MM.1S (cell line): ENCODE measurements around the gene RADIL.

ENCODE experiments used
- DNase-seq: peaks from one replicate; pipeline ENCODE4 v3.0.0-alpha.2; 2015
- H2AFZ ChIP-seq: fragments of 300-600 bp; sonication (generic); 2 replicates; pipeline ENCODE4 v1.6.0; 2016; ENCODE audit warnings: antibody characterized with exemption, low read length
- H3F3A ChIP-seq: fragments of 300-600 bp; sonication (generic); 2 replicates; pipeline ENCODE4 v1.6.1; 2016; ENCODE audit warnings: mild to moderate bottlenecking, antibody characterized with exemption, low read length, moderate library complexity, mixed read lengths; ENCODE audit not compliant: insufficient read depth
- H3K27ac ChIP-seq: fragments of 300-600 bp; sonication (generic); 2 replicates; pipeline ENCODE4 v1.5.1; 2016; ENCODE audit warnings: mild to moderate bottlenecking, low read length
- H3K27me3 ChIP-seq: fragments of 300-600 bp; sonication (generic); replicated peaks from 2 replicates; pipeline ENCODE4 v1.6.0; 2016; ENCODE audit warnings: low read length; ENCODE audit not compliant: insufficient read depth
- H3K36me3 ChIP-seq: fragments of 300-600 bp; sonication (generic); replicated peaks from 2 replicates; pipeline ENCODE4 v1.6.1; 2016; ENCODE audit warnings: mild to moderate bottlenecking, low read length, mixed read lengths; ENCODE audit not compliant: insufficient read depth
- H3K4me1 ChIP-seq: fragments of 300-600 bp; sonication (generic); 2 replicates; pipeline ENCODE4 v1.6.1; 2016; ENCODE audit warnings: low read length, mixed read lengths
- H3K4me2 ChIP-seq: fragments of 300-600 bp; sonication (generic); 2 replicates; pipeline ENCODE4 v1.6.0; 2016; ENCODE audit warnings: low read depth, low read length
- H3K4me3 ChIP-seq: fragments of 300-600 bp; sonication (generic); 2 replicates; pipeline ENCODE4 v1.5.1; 2016; ENCODE audit warnings: low read length, mixed read lengths
- H3K79me2 ChIP-seq: fragments of 300-600 bp; sonication (generic); 2 replicates; pipeline ENCODE4 v1.6.1; 2016; ENCODE audit warnings: mixed run types, low read length, mixed read lengths
- H3K9ac ChIP-seq: fragments of 300-600 bp; sonication (generic); 2 replicates; pipeline ENCODE4 v1.6.1; 2016; ENCODE audit warnings: low read length, mixed read lengths
- H3K9me2 ChIP-seq: fragments of 300-600 bp; sonication (generic); replicated peaks from 2 replicates; pipeline ENCODE4 v1.6.1; 2016; ENCODE audit warnings: mild to moderate bottlenecking, low read length, mixed read lengths; ENCODE audit not compliant: insufficient read depth
- H3K9me3 ChIP-seq: fragments of 300-600 bp; sonication (generic); replicated peaks from 2 replicates; pipeline ENCODE4 v1.6.1; 2016; ENCODE audit warnings: mild to moderate bottlenecking, low read length, mixed read lengths; ENCODE audit not compliant: insufficient read depth
- H4K20me1 ChIP-seq: fragments of 300-600 bp; sonication (generic); 2 replicates; pipeline ENCODE4 v1.6.1; 2016; ENCODE audit warnings: mild to moderate bottlenecking, low read length, moderate library complexity, mixed read lengths; ENCODE audit not compliant: insufficient read depth
- CTCF ChIP-seq: fragments of 300-600 bp; sonication (generic); IDR thresholded peaks from 2 replicates; pipeline ENCODE4 v1.5.1; 2016; ENCODE audit warnings: antibody characterized with exemption, low read length, mixed read lengths
- EZH2 ChIP-seq: fragments of 300-600 bp; sonication (generic); optimal IDR thresholded peaks from 2 replicates; pipeline ENCODE3; 2017; ENCODE audit warnings: low read depth, mild to moderate bottlenecking, antibody characterized with exemption, low read length, mixed read lengths
- EZH2phosphoT487 ChIP-seq: fragments of 300-600 bp; sonication (generic); IDR thresholded peaks from 2 replicates; pipeline ENCODE4 v1.6.1; 2018; ENCODE audit warnings: antibody characterized with exemption, low read length

RADIL gene

GRCh38 chr7:4842319-4843064 lies 41.0 kb downstream of the RADIL start:
- TF ChIP-seq EZH2phosphoT487 (no peak), EZH2 (no peak), CTCF (no peak)

GRCh38 chr7:4841836-4842235 lies 41.7 kb downstream of the RADIL start:
- Histone ChIP-seq H3K9me3 (no peaks in the 10 kb centered on the region), H3K4me1 (no peaks in the 10 kb centered on the region), H3K36me3 (no peaks in the 10 kb centered on the region), H3K9me2 (no peaks in the 10 kb centered on the region), H3K27me3 (peaks cover 76% of the 10 kb centered on the region), H4K20me1 (no peaks in the 10 kb centered on the region), H3K4me3 (no peak overlapping the region), H3K79me2 (no peaks in the 10 kb centered on the region), H3F3A (no peaks in the 10 kb centered on the region), H3K9ac (no peak overlapping the region), H2AFZ (no peak overlapping the region), H3K27ac (no peak overlapping the region), H3K4me2 (no peak overlapping the region)
- TF ChIP-seq EZH2phosphoT487 (no peak), EZH2 (no peak), CTCF (no peak)
- DNase-seq = no peak

More at GRCh38 chr7:4842319-4843064, 41.0 kb downstream of the RADIL start:
- Histone ChIP-seq H3K9ac (no peak overlapping the region), H3K4me2 (no peak overlapping the region), H2AFZ (no peak overlapping the region), H3K9me3 (no peaks in the 10 kb centered on the region), H3K27me3 (peaks cover 79% of the 10 kb centered on the region), H3K9me2 (no peaks in the 10 kb centered on the region), H3K4me1 (no peaks in the 10 kb centered on the region), H3K36me3 (no peaks in the 10 kb centered on the region), H3F3A (no peaks in the 10 kb centered on the region), H3K4me3 (no peak overlapping the region), H4K20me1 (no peaks in the 10 kb centered on the region), H3K27ac (no peak overlapping the region), H3K79me2 (no peaks in the 10 kb centered on the region)
- no peak for DNase-seq

- no peaks in the 10 kb centered on the region for H3K9me3 ChIP-seq
Measured at GRCh38 chr7:4841007-4841784, 42.3 kb downstream of the RADIL start.

More at GRCh38 chr7:4841007-4841784, 42.3 kb downstream of the RADIL start:
- Histone ChIP-seq H3K4me2 (no peak overlapping the region), H3F3A (no peaks in the 10 kb centered on the region), H3K27ac (no peak overlapping the region), H4K20me1 (no peaks in the 10 kb centered on the region), H3K36me3 (no peaks in the 10 kb centered on the region), H3K79me2 (no peaks in the 10 kb centered on the region), H3K27me3 (peaks cover 76% of the 10 kb centered on the region), H3K4me3 (no peak overlapping the region), H2AFZ (no peak overlapping the region), H3K9me2 (no peaks in the 10 kb centered on the region), H3K9ac (no peak overlapping the region), H3K4me1 (no peaks in the 10 kb centered on the region)
- TF ChIP-seq EZH2 = no peak
- no peak for TF ChIP-seq CTCF
- TF ChIP-seq EZH2phosphoT487 = no peak
- no peak for DNase-seq
